CD4-positive, alpha-beta T cell treated with Interleukin-4 for 4 hours (primary cell): ENCODE data around the gene STPG4.

Experiments
- DNase-seq: peaks from one replicate; pipeline ENCODE4 v3.0.0-alpha.2; 2020

The STPG4 gene

GRCh38 chr2:47069628-47070154, 85.4 kb downstream of the STPG4 start:
- no peak for DNase-seq

- DNase-seq: no peak
Measured at GRCh38 chr2:47068981-47069627, 86.0 kb downstream of the STPG4 start.

GRCh38 chr2:47067788-47068407, 87.2 kb downstream of the STPG4 start:
- no peak for DNase-seq

GRCh38 chr2:47065771-47066380, 89.2 kb downstream of the STPG4 start:
- DNase-seq: no peak

GRCh38 chr2:47065343-47065742, 89.8 kb downstream of the STPG4 start:
- no peak for DNase-seq

GRCh38 chr2:47064106-47064505, 91.0 kb downstream of the STPG4 start:
- DNase-seq: no peak

GRCh38 chr2:47063538-47063930, 91.6 kb downstream of the STPG4 start:
- DNase-seq: no peak

GRCh38 chr2:47062681-47063537, 92.2 kb downstream of the STPG4 start:
- no peak for DNase-seq

- no peak for DNase-seq
Measured at GRCh38 chr2:47061944-47062678, 93.0 kb downstream of the STPG4 start.

- DNase-seq: no peak
Measured at GRCh38 chr2:47060652-47061170, 94.4 kb downstream of the STPG4 start.

GRCh38 chr2:47058003-47058931, 96.8 kb downstream of the STPG4 start:
- no peak for DNase-seq

- no peak for DNase-seq
Measured at GRCh38 chr2:47057687-47058002, 97.5 kb downstream of the STPG4 start.

- no peak for DNase-seq
Measured at GRCh38 chr2:47056868-47057686, 98.0 kb downstream of the STPG4 start.

- no peak for DNase-seq
Measured at GRCh38 chr2:47056374-47056773, 98.7 kb downstream of the STPG4 start.

GRCh38 chr2:47054868-47055267, 100.2 kb downstream of the STPG4 start:
- DNase-seq: no peak

GRCh38 chr2:47054036-47054555, 101.0 kb downstream of the STPG4 start:
- no peak for DNase-seq

GRCh38 chr2:47052847-47053246, 102.3 kb downstream of the STPG4 start:
- DNase-seq: no peak

GRCh38 chr2:47051562-47051961, 103.5 kb downstream of the STPG4 start:
- DNase-seq: no peak

GRCh38 chr2:47050762-47051161, 104.3 kb downstream of the STPG4 start:
- DNase-seq: no peak
